Naive thymus-derived CD4-positive, alpha-beta T cell (primary cell): ENCODE measurements around the gene SMIM38. TPM values are rescaled to one million over a fixed set of nuclear protein-coding genes. Genes with fewer than 3 reads are reported as not detected.

Source experiments
- ATAC-seq: fragments of 150-1000 bp; cut with Tn5 transposase; 2 replicates; pipeline ENCODE4 v1.10.0; 2021; ENCODE audit warnings: mild to moderate bottlenecking, moderate library complexity
- CTCF ChIA-PET: fragments of 350-600 bp; sonication (Branson Sonifier 250); formaldehyde crosslinking; loops from one replicate; lab custom pipeline; 2021; ENCODE audit warnings: antibody characterized with exemption; lab: Charles Lee
- POLR2A ChIA-PET: fragments of 350-600 bp; sonication (Branson Sonifier 250); formaldehyde crosslinking; loops from one replicate; lab custom pipeline; 2021; ENCODE audit warnings: antibody characterized with exemption, inconsistent platforms; lab: Charles Lee
- DNase-seq, 9 donors: peaks; one replicate each; pipeline versions ENCODE4 v3.0.0 to v3.0.0-alpha.2; 2020 to 2022; ENCODE audit warnings: mixed read lengths in 1 of 9
- H3K27ac ChIP-seq: one replicate; pipeline ENCODE4 v1.7.0; 2013; ENCODE audit warnings: mild to moderate bottlenecking, low read depth, low read length, moderate library complexity
- H3K27me3 ChIP-seq, 2 donors: one replicate each; pipeline ENCODE4 v1.7.0; 2013; ENCODE audit warnings: low read length in 2 of 2, mild to moderate bottlenecking in 2 of 2, moderate library complexity in 2 of 2; ENCODE audit not compliant: control insufficient read depth in 2 of 2, insufficient read depth in 2 of 2
- H3K36me3 ChIP-seq, 3 experiments: 1 replicate in 2 of 3; 2 replicates in 1 of 3; pipeline ENCODE4 v1.7.0; 2013; ENCODE audit warnings: low read length in 3 of 3, mild to moderate bottlenecking in 3 of 3, moderate library complexity in 1 of 3; ENCODE audit not compliant: insufficient read depth in 3 of 3, control insufficient read depth in 2 of 3
- H3K4me1 ChIP-seq, 2 donors: one replicate each; pipeline ENCODE4 v1.7.0; 2013; ENCODE audit warnings: low read length in 2 of 2, mild to moderate bottlenecking in 2 of 2, moderate library complexity in 1 of 2; ENCODE audit not compliant: control insufficient read depth in 2 of 2, insufficient read depth in 2 of 2
- H3K4me3 ChIP-seq: 2 replicates; pipeline ENCODE4 v1.7.0; 2013; ENCODE audit warnings: mild to moderate bottlenecking, low read length
- H3K9me3 ChIP-seq, 3 experiments: 1 replicate in 2 of 3; 2 replicates in 1 of 3; pipeline ENCODE4 v1.7.0; 2013; ENCODE audit warnings: low read length in 3 of 3; ENCODE audit not compliant: control insufficient read depth in 2 of 3
- H3K27ac Mint-ChIP-seq, 9 donors: one replicate each; pipeline ENCODE4 v1.8.0; 2020 to 2022; ENCODE audit warnings: mixed read lengths in 9 of 9, mild to moderate bottlenecking in 8 of 9, moderate library complexity in 5 of 9, inconsistent platforms in 2 of 9
- H3K27me3 Mint-ChIP-seq, 5 donors: one replicate each; pipeline ENCODE4 v1.8.0; 2021 to 2022; ENCODE audit warnings: mixed read lengths in 5 of 5, mild to moderate bottlenecking in 1 of 5
- H3K36me3 Mint-ChIP-seq, 5 donors: one replicate each; pipeline ENCODE4 v1.8.0; 2020 to 2022; ENCODE audit warnings: mixed read lengths in 5 of 5, mild to moderate bottlenecking in 3 of 5, inconsistent platforms in 1 of 5
- H3K4me1 Mint-ChIP-seq, 7 donors: one replicate each; pipeline ENCODE4 v1.8.0; 2020 to 2022; ENCODE audit warnings: mixed read lengths in 7 of 7, mild to moderate bottlenecking in 3 of 7, inconsistent platforms in 1 of 7
- H3K4me3 Mint-ChIP-seq, 10 donors: one replicate each; pipeline ENCODE4 v1.8.0; 2020 to 2022; ENCODE audit warnings: mild to moderate bottlenecking in 10 of 10, mixed read lengths in 10 of 10, moderate library complexity in 6 of 10, inconsistent platforms in 2 of 10
- H3K9me3 Mint-ChIP-seq, 11 donors: one replicate each; pipeline ENCODE4 v1.8.0; 2020 to 2022; ENCODE audit warnings: mixed read lengths in 11 of 11, mild to moderate bottlenecking in 4 of 11, inconsistent platforms in 1 of 11, moderate library complexity in 1 of 11
- intact Hi-C, 2 donors: fragments of 100-400 bp; cut with micrococcal nuclease; formaldehyde crosslinking; loops; one replicate each; pipeline ENCODE4 v1.15.1; 2023
- polyA plus RNA-seq, 2 donors: library from polyadenylated mRNA; unstranded; fragments of 300-500 nt; fragmentation: Illumina TruSeq; gene quantifications; one replicate each; pipeline ENCODE4 v1.2.3, GENCODE V29; 2021
- total RNA-seq, 6 experiments: library from RNA in 5 of 6; stranded (reverse) in 5 of 6; gene quantifications; 1 replicate in 5 of 6; 2 replicates in 1 of 6; pipeline ENCODE4 v1.2.3 and lab custom pipeline; 2021 to 2026

Gene SMIM38
- total and polyA plus RNA-seq, 7 experiments from 2014 or later = 0.13 to 0.73 (median 0.70) TPM; not detected in 2

DNA sequence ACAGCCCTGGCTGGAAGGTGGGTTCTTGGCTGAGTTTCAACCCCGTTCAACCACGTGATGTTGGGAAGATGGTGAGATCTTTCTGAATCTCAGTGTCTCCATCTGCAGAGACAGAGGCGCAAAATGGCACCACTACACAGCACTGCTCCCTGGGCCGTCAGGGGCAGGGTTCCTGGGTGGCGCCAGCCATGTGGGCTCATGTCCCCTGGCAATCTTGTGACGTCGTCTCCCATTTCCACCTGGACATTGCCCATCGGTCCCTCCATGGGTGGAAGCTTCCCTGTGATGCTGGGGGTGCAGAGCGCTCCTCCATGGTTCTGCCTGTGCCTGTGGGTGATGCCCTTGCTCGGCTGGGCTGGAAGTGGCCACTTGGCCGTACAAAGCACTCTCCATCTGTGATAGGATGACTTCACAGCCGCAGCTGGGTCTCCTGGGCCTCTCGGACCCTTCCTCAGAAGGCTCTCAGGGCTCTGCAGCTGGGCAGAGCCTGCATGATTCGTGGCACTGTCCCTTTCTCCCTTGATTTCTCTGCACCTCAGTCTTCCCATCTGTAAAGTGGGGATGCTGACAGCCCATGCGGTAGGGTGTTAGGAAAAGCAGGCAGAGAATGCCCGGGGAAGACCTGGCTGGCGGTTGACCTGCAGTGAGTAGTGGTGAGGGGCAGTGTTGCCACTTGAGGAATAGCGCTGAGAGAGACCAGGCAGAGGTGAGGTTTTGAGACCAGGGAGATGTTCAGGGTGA, 35.2 kb downstream of the SMIM38 start:
- H3K36me3 Mint-ChIP-seq = peaks cover 0 to 22% (median 13%) of the 10 kb centered on the region in 5 donors
- no peak for DNase-seq
- Histone ChIP-seq H3K36me3 (no peaks in the 10 kb centered on the region), H3K4me3 (no peak overlapping the region), H3K9me3 (no peaks in the 10 kb centered on the region), H3K4me1 (peaks cover 0 to 5% of the 10 kb centered on the region in 2 donors), H3K27ac (no peak overlapping the region), H3K27me3 (no peaks in the 10 kb centered on the region)
- H3K4me3 Mint-ChIP-seq = no peak overlapping the region
- peaks cover 0 to 3% (median 0%) of the 10 kb centered on the region in 5 donors for H3K27me3 Mint-ChIP-seq
- peak overlapping the region in 1 of 9 donors; percentile 66 for H3K27ac Mint-ChIP-seq
- ChIA-PET CTCF (no interaction called here), POLR2A (no interaction called here)
- intact Hi-C loops = no loop called here
- ATAC-seq = no peak
- peaks cover 0 to 20% (median 5%) of the 10 kb centered on the region in 7 donors for H3K4me1 Mint-ChIP-seq
- H3K9me3 Mint-ChIP-seq = peaks cover 8 to 29% (median 15%) of the 10 kb centered on the region in 11 donors

- ATAC-seq (no peak), DNase-seq (peak in 3 of 9 donors; percentile 3 to 13 (median 11))
- Histone ChIP-seq H3K4me1 (peaks cover 0 to 5% of the 10 kb centered on the region in 2 donors), H3K27me3 (no peaks in the 10 kb centered on the region), H3K36me3 (no peaks in the 10 kb centered on the region), H3K4me3 (no peak overlapping the region), H3K9me3 (no peaks in the 10 kb centered on the region), H3K27ac (no peak overlapping the region)
- intact Hi-C loops = no loop called here
- Mint-ChIP-seq H3K4me3 (peak overlapping the region in 7 of 10 donors; percentile 19 to 72 (median 49)), H3K27me3 (peaks cover 0 to 3% (median 0%) of the 10 kb centered on the region in 5 donors), H3K36me3 (peaks cover 0 to 22% (median 13%) of the 10 kb centered on the region in 5 donors), H3K9me3 (peaks cover 8 to 29% (median 15%) of the 10 kb centered on the region in 11 donors), H3K4me1 (peaks cover 0 to 20% (median 5%) of the 10 kb centered on the region in 7 donors), H3K27ac (peak overlapping the region in 6 of 9 donors; percentile 14 to 69 (median 46))
- POLR2A ChIA-PET = no interaction called here
- CTCF ChIA-PET = no interaction called here
Observed at GRCh38 chr11:69192301-69192721, 36.6 kb downstream of the SMIM38 start.

- Mint-ChIP-seq H3K27ac (peak overlapping the region in 3 of 9 donors; percentile 14 to 58 (median 22)), H3K4me1 (peaks cover 0 to 20% (median 5%) of the 10 kb centered on the region in 7 donors), H3K27me3 (peaks cover 0 to 3% (median 0%) of the 10 kb centered on the region in 5 donors), H3K9me3 (peaks cover 4 to 24% (median 14%) of the 10 kb centered on the region in 11 donors), H3K4me3 (peak overlapping the region in 1 of 10 donors; percentile 72), H3K36me3 (peaks cover 0 to 16% (median 8%) of the 10 kb centered on the region in 5 donors)
- no peak overlapping the region for H3K27ac ChIP-seq
- DNase-seq (no peak), ATAC-seq (no peak)
- intact Hi-C loops = no loop called here
- no peaks in the 10 kb centered on the region for H3K36me3 ChIP-seq
- CTCF ChIA-PET = no interaction called here
- H3K27me3 ChIP-seq = no peaks in the 10 kb centered on the region
- peaks cover 0 to 5% of the 10 kb centered on the region in 2 donors for H3K4me1 ChIP-seq
- no peaks in the 10 kb centered on the region for H3K9me3 ChIP-seq
- POLR2A ChIA-PET = no interaction called here
- no peak overlapping the region for H3K4me3 ChIP-seq
Observed at GRCh38 chr11:69193151-69193550, 37.4 kb downstream of the SMIM38 start.

GRCh38 chr11:69193629-69194028, 37.9 kb downstream of the SMIM38 start:
- intact Hi-C loops = no loop called here
- H3K27me3 ChIP-seq = no peaks in the 10 kb centered on the region
- ChIA-PET CTCF (no interaction called here), POLR2A (no interaction called here)
- no peaks in the 10 kb centered on the region for H3K9me3 ChIP-seq
- Mint-ChIP-seq H3K9me3 (peaks cover 4 to 20% (median 12%) of the 10 kb centered on the region in 11 donors), H3K36me3 (peaks cover 0 to 14% (median 6%) of the 10 kb centered on the region in 5 donors), H3K27me3 (peaks cover 0 to 3% (median 0%) of the 10 kb centered on the region in 5 donors), H3K4me1 (peaks cover 0 to 20% (median 6%) of the 10 kb centered on the region in 7 donors), H3K4me3 (no peak overlapping the region), H3K27ac (no peak overlapping the region)
- no peak overlapping the region for H3K4me3 ChIP-seq
- DNase-seq (no peak), ATAC-seq (no peak)
- peaks cover 0 to 5% of the 10 kb centered on the region in 2 donors for H3K4me1 ChIP-seq
- H3K27ac ChIP-seq = no peak overlapping the region
- no peaks in the 10 kb centered on the region for H3K36me3 ChIP-seq

DNA sequence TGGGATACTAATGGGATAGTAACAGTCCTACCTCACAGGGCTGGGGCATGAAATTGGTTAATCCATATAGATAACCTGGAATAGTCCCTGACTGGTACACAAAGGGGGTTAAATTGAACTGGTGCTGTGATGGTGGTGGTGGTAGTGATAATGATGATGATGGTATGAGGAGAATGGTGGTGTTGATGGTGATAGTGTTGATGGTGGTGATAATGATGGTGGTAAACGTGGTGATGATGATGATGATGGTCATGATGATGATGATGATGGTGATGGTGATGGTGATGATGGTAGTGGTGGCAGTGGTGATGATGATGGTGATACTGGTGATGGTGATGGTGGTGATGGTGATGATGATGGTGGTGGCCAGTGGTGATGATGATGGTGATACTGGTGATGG, 38.7 kb downstream of the SMIM38 start:
- peaks cover 0 to 20% (median 6%) of the 10 kb centered on the region in 7 donors for H3K4me1 Mint-ChIP-seq
- no peak overlapping the region for H3K27ac ChIP-seq
- intact Hi-C loops = no loop called here
- H3K27me3 Mint-ChIP-seq = peaks cover 0 to 5% (median 0%) of the 10 kb centered on the region in 5 donors
- no peak overlapping the region for H3K4me3 ChIP-seq
- POLR2A ChIA-PET = no interaction called here
- H3K27me3 ChIP-seq = no peaks in the 10 kb centered on the region
- no peaks in the 10 kb centered on the region for H3K9me3 ChIP-seq
- no peak for DNase-seq
- peaks cover 0 to 10% (median 7%) of the 10 kb centered on the region in 5 donors for H3K36me3 Mint-ChIP-seq
- peaks cover 0 to 20% (median 7%) of the 10 kb centered on the region in 11 donors for H3K9me3 Mint-ChIP-seq
- CTCF ChIA-PET = no interaction called here
- H3K4me3 Mint-ChIP-seq = no peak overlapping the region
- ATAC-seq = no peak
- no peak overlapping the region for H3K27ac Mint-ChIP-seq
- H3K4me1 ChIP-seq = peaks cover 0 to 5% of the 10 kb centered on the region in 2 donors
- no peaks in the 10 kb centered on the region for H3K36me3 ChIP-seq

- peaks cover 0 to 20% (median 5%) of the 10 kb centered on the region in 11 donors for H3K9me3 Mint-ChIP-seq
- ATAC-seq (no peak), DNase-seq (no peak)
- peak overlapping the region in 1 of 9 donors; percentile 32 for H3K27ac Mint-ChIP-seq
- Histone ChIP-seq H3K4me3 (no peak overlapping the region), H3K4me1 (peaks cover 0 to 5% of the 10 kb centered on the region in 2 donors), H3K27me3 (no peaks in the 10 kb centered on the region), H3K36me3 (no peaks in the 10 kb centered on the region), H3K9me3 (no peaks in the 10 kb centered on the region), H3K27ac (no peak overlapping the region)
- POLR2A ChIA-PET = no interaction called here
- intact Hi-C loops = no loop called here
- peak overlapping the region in 1 of 10 donors; percentile 19 for H3K4me3 Mint-ChIP-seq
- H3K4me1 Mint-ChIP-seq = peaks cover 0 to 20% (median 6%) of the 10 kb centered on the region in 7 donors
- CTCF ChIA-PET = no interaction called here
- H3K27me3 Mint-ChIP-seq = peaks cover 0 to 5% (median 0%) of the 10 kb centered on the region in 5 donors
- peaks cover 0 to 10% (median 7%) of the 10 kb centered on the region in 5 donors for H3K36me3 Mint-ChIP-seq
Observed at GRCh38 chr11:69194956-69195355, 39.2 kb downstream of the SMIM38 start.
